Gastrocnemius medialis (tissue), 4 donors: ENCODE measurements around the gene CHD1L. TPM values are rescaled to one million over a fixed set of nuclear protein-coding genes. Genes with fewer than 3 reads are reported as not detected.
"Not testable (repeated sequence)": the region's sequence is repeated elsewhere in the genome, so short reads cannot be mapped to it uniquely, and the experiment has no call there.

ENCODE experiments used
- ATAC-seq, 2 donors: fragments of 150-250 bp; one replicate each; pipeline ENCODE4 v1.9.1; 2016
- DNase-seq, 2 donors: peaks; one replicate each; pipeline ENCODE4 v3.0.0-alpha.2; 2019
- H3K27ac ChIP-seq, 4 donors: fragments of 200-600 bp; sonication (generic); 1 replicate in 1 of 4; 2 replicates in 3 of 4; pipeline ENCODE4 v1.5.1; 2016 to 2018; ENCODE audit warnings: mild to moderate bottlenecking in 2 of 4, moderate library complexity in 1 of 4
- H3K27me3 ChIP-seq, 3 donors: fragments of 200-600 bp; sonication (generic) in 2 of 3; 1 replicate in 1 of 3; 2 replicates in 2 of 3; pipeline versions ENCODE4 v1.5.1 to v1.6.0; 2016 to 2019; ENCODE audit warnings: mild to moderate bottlenecking in 1 of 3, moderate library complexity in 1 of 3
- H3K36me3 ChIP-seq, 2 donors: fragments of 200-600 bp; sonication (generic) in 1 of 2; one replicate each; pipeline ENCODE4 v1.5.1; 2017 to 2018
- H3K4me1 ChIP-seq, 2 donors: fragments of 200-600 bp; sonication (generic) in 1 of 2; one replicate each; pipeline ENCODE4 v1.5.1; 2016 to 2017; ENCODE audit warnings: mild to moderate bottlenecking in 2 of 2
- H3K4me3 ChIP-seq, 4 donors: fragments of 200-600 bp; sonication (generic) in 3 of 4; 1 replicate in 1 of 4; 2 replicates in 3 of 4; pipeline ENCODE4 v1.5.1; 2016 to 2019; ENCODE audit warnings: mild to moderate bottlenecking in 2 of 4
- H3K9me3 ChIP-seq, 3 donors: fragments of 200-600 bp; sonication (generic) in 2 of 3; 1 replicate in 1 of 3; 2 replicates in 2 of 3; pipeline ENCODE4 v1.5.1; 2016 to 2019
- CTCF ChIP-seq, 5 experiments: fragments of 450-650 bp in 3 of 5; fragments of 200-600 bp in 2 of 5; sonication (generic) in 2 of 5; IDR thresholded peaks in 4 of 5; conservative IDR thresholded peaks in 1 of 5; 1 replicate in 4 of 5; 2 replicates in 1 of 5; pipeline ENCODE4 v1.5.1; 2016 to 2019; ENCODE audit warnings: antibody characterized with exemption in 5 of 5, mild to moderate bottlenecking in 3 of 5, moderate library complexity in 3 of 5
- POLR2A ChIP-seq, 2 donors: fragments of 450-650 bp; IDR thresholded peaks; one replicate each; pipeline ENCODE4 v1.6.1; 2017; ENCODE audit warnings: antibody characterized with exemption in 2 of 2, mild to moderate bottlenecking in 2 of 2, moderate library complexity in 2 of 2
- in situ Hi-C, 4 donors: fragments of 200-750 bp; cut with MboI; loops; one replicate each; pipeline versions ENCODE4 v1.15.0 to v1.8.0; 2017; ENCODE audit warnings: low sequenced_read_pairs in 4 of 4
- intact Hi-C: fragments of 100-400 bp; cut with DNase I; formaldehyde crosslinking; loops from one replicate; pipeline ENCODE4 v1.15.1; 2023; ENCODE audit warnings: low total_unique reads
- total RNA-seq, 4 donors: library from RNA; depleted of rRNA; stranded (reverse); fragments of >200 nt; gene quantifications; one replicate each; pipeline versions ENCODE4 v1.1.0 to v1.2.3, GENCODE V29; 2016

The CHD1L gene
- total RNA-seq, 4 donors from 2014 or later, result 9.0 to 10.3 (median 9.6) TPM

GRCh38 chr1:147236448-147236847, 6.0 kb upstream of the CHD1L start:
- H3K27ac ChIP-seq, result no peak overlapping the region
- intact Hi-C loops, result no loop called here
- DNase-seq, result no peak
- no peaks in the 10 kb centered on the region for H3K4me1 ChIP-seq
- ATAC-seq, result no peak
- no peak for TF ChIP-seq POLR2A (IDR thresholded peaks at IDR 0.05)
- TF ChIP-seq CTCF (IDR thresholded peaks at IDR 0.05 in 4 of 5, conservative IDR thresholded peaks at IDR 0.05 in 1 of 5), result no peak
- H3K27me3 ChIP-seq, result no peaks in the 10 kb centered on the region
- in situ Hi-C loops, result no loop called here
- no peaks in the 10 kb centered on the region for H3K9me3 ChIP-seq
- H3K36me3 ChIP-seq, result no peaks in the 10 kb centered on the region
- H3K4me3 ChIP-seq, result no peak overlapping the region

GRCh38 chr1:147236959-147237791, 5.3 kb upstream of the CHD1L start:
- no peak for DNase-seq
- TF ChIP-seq CTCF (IDR thresholded peaks at IDR 0.05 in 4 of 5, conservative IDR thresholded peaks at IDR 0.05 in 1 of 5), result no peak
- TF ChIP-seq POLR2A (IDR thresholded peaks at IDR 0.05), result no peak
- intact Hi-C loops, result no loop called here

GRCh38 chr1:147238053-147238902, 4.2 kb upstream of the CHD1L start:
- Histone ChIP-seq H3K4me3 (no peak overlapping the region), H3K27ac (no peak overlapping the region), H3K4me1 (peaks cover 0 to 5% of the 10 kb centered on the region in 2 donors), H3K9me3 (no peaks in the 10 kb centered on the region), H3K27me3 (no peaks in the 10 kb centered on the region), H3K36me3 (no peaks in the 10 kb centered on the region)
- ATAC-seq, result no peak
- in situ Hi-C loops, result no loop called here
- DNase-seq, result no peak
- TF ChIP-seq POLR2A (IDR thresholded peaks at IDR 0.05) (no peak), CTCF (IDR thresholded peaks at IDR 0.05 in 4 of 5, conservative IDR thresholded peaks at IDR 0.05 in 1 of 5) (no peak)
- intact Hi-C loops, result no loop called here

More at GRCh38 chr1:147236959-147237791, 5.3 kb upstream of the CHD1L start:
- no peak for ATAC-seq
- no peaks in the 10 kb centered on the region for H3K27me3 ChIP-seq
- no peak overlapping the region for H3K4me3 ChIP-seq
- H3K27ac ChIP-seq, result no peak overlapping the region
- H3K4me1 ChIP-seq, result peaks cover 0 to 5% of the 10 kb centered on the region in 2 donors
- no peaks in the 10 kb centered on the region for H3K36me3 ChIP-seq
- in situ Hi-C loops, result no loop called here
- H3K9me3 ChIP-seq, result no peaks in the 10 kb centered on the region

GRCh38 chr1:147238925-147239820, 3.3 kb upstream of the CHD1L start:
- Histone ChIP-seq H3K36me3 (no peaks in the 10 kb centered on the region), H3K27me3 (no peaks in the 10 kb centered on the region), H3K9me3 (no peaks in the 10 kb centered on the region), H3K4me1 (peaks cover 8 to 13% of the 10 kb centered on the region in 2 donors), H3K4me3 (no peak overlapping the region), H3K27ac (no peak overlapping the region)
- DNase-seq (no peak), ATAC-seq (no peak)
- intact Hi-C loops, result no loop called here
- in situ Hi-C loops, result no loop called here
- TF ChIP-seq CTCF (IDR thresholded peaks at IDR 0.05 in 4 of 5, conservative IDR thresholded peaks at IDR 0.05 in 1 of 5), result no peak
- no peak for TF ChIP-seq POLR2A (IDR thresholded peaks at IDR 0.05)

GRCh38 chr1:147240131-147240721, 2.3 kb upstream of the CHD1L start:
- in situ Hi-C loops, result loop anchor here in 1 of 4 donors (10.0 kb wide), 1 partner anchor 65 kb away; the partner anchor contains the start of gene PRKAB2
- intact Hi-C loops, result loop anchor here (5.0 to 10.0 kb wide), 2 partner anchors 155 to 357 kb away; no protein-coding TSS in a partner anchor

More at GRCh38 chr1:147240131-147240721, 2.3 kb upstream of the CHD1L start:
- not testable (repeated sequence) for ATAC-seq, H3K27me3 ChIP-seq, H3K4me3 ChIP-seq, DNase-seq, H3K36me3 ChIP-seq, H3K27ac ChIP-seq, H3K9me3 ChIP-seq
- peaks cover 11 to 18% of the 10 kb centered on the region in 2 donors for H3K4me1 ChIP-seq
